GM19240 (cell line): Measurements from ENCODE around the gene LTB4R.
A peak's percentile ranks its signal among the peaks of the same experiment; 100 is the strongest.

Experiments
- DNase-seq: peaks from one replicate; pipeline ENCODE4 v3.0.0; 2011; ENCODE audit warnings: low spot score; ENCODE audit not compliant: insufficient read length

Gene LTB4R

DNA sequence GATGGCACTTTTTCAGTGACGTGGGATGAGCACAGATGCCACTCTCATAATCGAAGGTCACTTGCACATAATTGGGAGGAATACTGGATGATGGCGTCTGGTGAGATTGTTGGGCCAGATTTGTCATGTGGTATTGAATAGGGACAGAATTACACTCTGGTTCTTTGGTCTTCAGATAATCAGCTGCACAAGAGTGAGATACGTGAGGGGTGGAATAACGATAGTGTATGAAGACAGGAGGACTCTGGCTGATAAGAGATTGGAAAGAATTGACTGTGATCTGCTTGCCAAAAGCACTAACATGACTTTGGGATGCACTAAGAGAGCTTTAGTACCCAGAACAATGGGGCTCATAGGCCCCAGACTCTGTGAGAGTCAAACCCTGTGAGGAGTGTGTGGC is 32.9 kb upstream of the LTB4R start:
- DNase-seq: no peak

DNA sequence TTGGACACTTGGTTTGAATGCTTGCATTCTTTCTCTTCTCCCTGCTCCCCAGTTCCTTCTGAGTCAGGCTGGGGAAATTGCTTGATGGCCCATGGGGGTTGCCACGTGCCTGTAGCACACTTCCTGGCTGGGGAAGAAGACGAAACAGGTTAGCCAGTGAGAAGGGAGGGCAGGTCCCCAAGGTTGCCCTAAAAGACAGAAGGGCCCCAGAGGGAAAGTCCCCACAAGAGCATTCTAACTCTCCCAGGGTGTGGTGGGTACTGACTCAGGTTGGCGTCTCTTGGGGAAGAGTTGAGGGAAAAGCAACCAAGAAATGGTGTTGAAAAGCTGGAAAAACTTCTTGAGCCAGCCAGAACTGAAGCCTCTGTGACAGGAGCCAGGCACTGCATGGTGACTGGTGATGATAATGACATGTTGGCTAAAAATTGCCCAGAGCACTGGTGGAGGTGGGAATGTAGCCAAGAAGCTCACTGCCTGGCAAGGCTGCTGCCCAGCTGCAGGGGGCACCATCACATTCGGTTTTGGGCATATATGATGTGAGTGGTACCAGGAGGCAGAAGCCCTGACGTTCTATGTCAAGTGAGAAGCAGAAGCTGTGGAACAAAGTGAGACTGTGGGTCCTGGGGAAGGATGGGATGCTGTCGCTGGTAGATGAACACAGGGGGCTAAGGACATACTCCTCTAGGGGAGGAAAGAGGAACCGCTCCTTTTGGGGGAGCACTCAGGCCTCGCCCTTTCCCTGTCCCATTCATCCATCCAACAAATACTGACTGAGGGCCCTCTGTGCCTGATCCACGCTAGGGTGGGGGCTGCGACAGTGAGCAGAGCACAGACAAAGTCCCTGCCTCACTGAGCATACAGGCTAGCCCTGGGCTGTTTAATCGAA is 31.8 kb upstream of the LTB4R start:
- DNase-seq: no peak

DNA sequence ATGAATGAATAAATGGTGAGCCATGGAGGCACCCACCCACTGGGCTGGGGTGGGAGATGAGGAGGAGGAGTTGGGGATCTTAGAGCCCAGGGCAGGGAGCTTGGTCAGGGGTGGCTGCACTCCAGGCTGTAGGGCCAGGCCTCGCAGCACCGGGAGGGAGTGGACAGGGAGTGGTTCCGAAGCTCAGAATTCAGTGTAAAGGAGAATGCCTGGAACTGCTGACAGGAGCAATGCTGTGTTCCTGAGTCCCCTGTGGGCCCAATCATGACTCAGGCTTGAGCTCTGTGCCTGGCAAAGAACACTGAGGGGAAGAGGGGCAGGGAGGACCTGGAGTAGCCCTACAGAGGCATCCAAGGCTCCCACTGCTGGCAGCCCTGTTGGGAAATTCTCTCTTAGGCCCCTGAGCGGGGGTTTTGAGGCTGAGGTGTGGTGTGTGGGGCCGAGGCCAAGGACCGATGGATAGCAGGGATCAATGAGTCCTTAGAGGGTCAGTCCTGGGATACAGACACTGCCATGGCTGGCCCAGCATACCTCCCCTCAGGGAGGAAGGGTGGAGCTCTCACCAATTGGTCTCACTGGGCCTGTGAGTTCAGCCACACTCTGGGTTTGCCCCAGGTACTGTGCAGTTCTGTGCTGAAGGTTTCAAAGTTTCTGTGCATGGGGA is 30.4 kb upstream of the LTB4R start:
- DNase-seq: no peak

GRCh38 chr14:24281636-24282035 is 29.7 kb upstream of the LTB4R start:
- DNase-seq: no peak

GRCh38 chr14:24282736-24283135 is 28.6 kb upstream of the LTB4R start:
- no peak for DNase-seq

DNA sequence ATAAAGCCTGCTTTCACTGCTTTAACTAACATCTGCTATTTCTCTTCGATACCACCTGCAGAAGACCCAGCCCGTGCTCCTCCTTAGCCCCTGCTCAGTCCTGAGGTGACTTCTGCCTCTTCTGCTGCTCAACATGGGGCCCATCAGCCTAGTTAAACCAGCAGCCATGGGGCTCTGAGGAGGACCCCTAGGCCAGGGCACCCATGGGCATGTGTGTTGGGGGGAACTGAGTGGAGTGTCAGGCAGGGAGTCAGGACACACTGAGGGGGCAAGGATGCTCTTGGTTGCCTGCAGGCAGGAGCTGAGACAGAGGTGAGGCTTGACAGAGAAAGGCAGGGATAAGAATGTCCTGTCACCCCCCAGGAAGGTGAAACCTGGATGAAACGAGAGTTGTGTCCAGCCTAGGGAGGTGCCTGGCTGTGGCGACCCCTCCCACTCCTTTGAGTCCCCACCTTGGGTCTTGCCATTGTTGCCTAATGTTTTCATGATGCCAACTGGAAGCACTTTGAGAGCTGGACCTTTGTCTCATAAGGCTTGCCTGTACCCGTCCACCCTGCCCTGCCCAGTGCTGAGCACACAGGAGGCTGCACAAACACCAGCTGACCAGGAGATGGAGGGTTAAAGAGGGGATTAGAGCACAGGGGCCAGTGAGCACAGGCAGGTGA is 27.4 kb upstream of the LTB4R start:
- DNase-seq: no peak

DNA sequence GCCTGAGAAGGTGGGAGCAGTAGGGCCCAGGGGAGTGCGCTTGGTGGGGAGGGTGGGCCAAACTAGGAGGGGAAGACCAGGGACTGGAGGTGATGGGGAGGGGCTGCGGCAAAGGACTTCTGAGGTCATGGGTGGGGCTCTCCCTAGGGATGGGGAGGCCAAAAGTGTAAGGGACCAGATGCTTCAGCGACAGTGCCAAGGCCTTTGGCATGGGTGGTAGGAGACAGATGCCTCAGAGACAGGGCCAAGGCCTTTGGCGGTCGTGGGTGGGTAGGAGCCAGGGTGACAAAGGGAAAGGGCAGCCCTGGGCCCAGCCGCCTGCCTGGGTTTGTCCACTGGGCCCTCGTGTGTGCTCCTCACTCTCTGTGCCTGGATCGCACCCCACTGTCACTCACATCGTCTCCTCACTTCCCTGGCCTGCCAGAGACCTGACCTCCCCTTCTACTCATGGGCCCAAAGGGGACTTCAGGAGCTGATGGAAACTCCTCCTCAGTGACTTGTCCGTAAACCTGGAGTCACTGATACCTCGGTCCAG is 26.7 kb upstream of the LTB4R start:
- no peak for DNase-seq

DNA sequence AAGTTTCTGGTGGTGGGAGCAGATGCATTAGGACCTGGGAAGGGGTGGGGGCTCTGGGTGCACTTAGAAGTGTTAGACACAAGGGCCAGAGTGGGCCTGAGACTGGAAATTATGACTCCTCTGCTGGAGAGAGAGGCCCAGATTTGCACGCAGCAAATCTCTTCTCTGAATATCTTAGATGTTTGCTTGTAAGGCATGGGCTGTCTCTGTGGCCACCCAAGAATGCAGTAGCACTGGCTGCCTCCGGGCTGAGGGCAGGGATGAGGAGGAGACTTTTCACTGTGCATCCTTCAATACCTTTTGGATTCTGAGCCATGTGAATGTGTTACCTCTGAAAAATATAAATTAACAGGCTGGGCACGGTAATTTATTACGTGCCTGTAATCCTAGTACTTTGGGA is 26.0 kb upstream of the LTB4R start:
- no peak for DNase-seq

DNA sequence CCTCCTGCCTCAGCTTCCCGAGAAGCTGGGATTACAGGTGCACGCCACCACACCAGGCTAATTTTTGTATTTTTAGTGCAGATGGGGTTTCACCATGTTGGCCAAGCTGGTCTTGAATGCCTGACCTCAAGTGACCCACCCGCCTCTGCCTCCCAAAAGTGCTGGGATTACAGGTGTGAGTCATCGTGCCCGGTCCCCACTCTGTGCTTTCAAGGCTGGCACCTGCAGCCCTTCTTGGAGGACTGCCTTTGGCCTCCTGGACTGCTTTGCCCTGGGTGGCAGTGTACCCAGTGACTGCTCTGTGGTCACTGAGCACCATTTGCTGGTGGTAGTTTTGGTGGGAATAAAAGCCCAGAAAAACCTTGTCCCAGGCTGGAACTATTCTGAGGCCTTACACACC is 24.3 kb upstream of the LTB4R start:
- no peak for DNase-seq

GRCh38 chr14:24289649-24290280 is 21.5 kb upstream of the LTB4R start:
- DNase-seq: no peak

- no peak for DNase-seq
Observed at GRCh38 chr14:24290746-24291145, 20.6 kb upstream of the LTB4R start.

GRCh38 chr14:24291446-24292117 is 19.7 kb upstream of the LTB4R start:
- DNase-seq: no peak

DNA sequence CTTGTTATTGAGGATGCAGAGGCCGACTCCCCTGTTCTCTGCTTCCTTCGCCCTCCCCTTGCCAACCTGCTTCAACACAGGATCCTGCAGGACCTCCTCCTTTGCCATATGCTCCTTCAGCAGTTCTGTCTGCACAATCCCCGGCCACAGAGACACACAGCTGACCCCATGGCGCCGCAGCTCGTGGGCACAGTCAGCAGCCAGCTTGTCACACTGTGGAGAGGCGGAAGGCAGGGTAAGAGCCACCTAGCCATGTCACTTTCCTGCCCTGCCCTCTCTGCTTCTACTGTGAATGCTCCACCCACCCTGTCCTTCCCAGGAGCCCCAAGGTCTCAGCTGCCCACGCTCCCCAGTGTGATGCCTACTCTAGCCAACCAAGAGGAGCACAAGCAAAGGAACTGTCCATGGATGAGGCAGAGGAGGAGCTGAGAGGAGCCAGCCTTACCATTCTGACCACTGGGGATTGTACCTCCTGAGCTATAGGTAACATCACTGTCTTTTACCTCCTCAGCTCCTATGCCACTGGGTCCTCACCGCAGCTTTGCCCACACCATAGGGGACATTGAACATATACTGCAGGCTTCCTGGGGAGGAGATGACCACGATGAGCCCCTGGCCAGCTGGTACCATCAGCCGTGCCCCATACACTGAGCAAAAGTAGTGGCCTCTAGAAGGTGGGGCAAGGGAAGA is 19.0 kb upstream of the LTB4R start:
- DNase-seq: no peak

DNA sequence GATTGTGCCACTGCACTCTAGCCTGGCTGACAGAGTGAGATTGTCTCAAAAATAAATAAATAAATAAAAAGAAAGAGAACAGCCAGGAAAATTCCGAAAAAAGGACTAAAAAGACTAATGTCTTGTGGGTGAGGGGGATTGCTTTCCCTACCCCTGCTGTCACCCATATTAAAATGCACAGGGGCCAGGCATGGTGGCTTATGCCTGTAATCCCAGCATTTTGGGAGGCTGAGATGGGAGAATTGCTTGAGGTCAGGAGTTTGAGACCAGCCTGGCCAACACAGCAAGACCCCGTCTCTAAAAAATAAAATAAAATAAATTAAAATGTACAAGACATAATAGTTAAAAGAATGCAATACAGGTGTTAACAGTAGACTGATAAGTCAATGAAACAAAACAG is 17.8 kb upstream of the LTB4R start:
- no peak for DNase-seq

- DNase-seq: peak; percentile 89
Observed at GRCh38 chr14:24296341-24297157, 14.8 kb upstream of the LTB4R start.

DNA sequence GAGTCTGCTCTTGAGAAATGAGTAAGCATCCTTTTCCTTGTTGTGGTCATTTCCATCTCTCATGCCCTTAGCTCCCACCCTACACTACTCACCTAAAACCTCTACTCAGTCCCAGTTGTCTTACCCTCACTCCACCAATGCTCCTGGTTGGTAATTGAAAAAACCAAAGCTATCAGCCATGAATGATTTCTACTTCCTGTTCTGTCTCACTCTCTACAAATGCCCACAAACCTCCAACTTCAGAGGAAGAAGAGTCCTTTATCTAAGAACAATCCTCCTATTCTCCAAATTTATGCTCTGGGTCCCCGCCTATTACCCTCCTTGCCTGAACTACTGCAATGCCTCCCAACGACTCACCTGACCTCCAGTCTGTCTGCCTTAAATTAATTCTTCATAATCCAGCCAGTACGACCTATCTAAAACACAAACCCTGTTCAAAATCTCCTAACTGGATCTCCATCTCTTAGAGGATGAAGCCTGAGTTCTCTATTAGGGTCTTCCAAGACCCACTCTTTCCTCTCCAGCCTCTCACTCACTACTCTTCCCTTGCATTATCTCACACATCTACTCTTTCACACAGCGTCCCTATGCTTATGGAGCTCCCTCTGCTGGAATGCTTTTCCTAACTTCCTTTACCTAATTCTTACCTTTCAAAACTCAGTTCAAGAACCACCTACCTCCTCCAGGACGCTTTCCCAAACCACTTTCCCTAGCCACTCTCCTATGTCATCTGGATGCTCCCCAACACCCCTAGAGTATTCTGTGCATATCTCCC is 13.9 kb upstream of the LTB4R start:
- DNase-seq: no peak

- DNase-seq: no peak
Observed at GRCh38 chr14:24298892-24299254, 12.4 kb upstream of the LTB4R start.

- DNase-seq: peak; percentile 88
Observed at GRCh38 chr14:24299255-24300191, 11.8 kb upstream of the LTB4R start, which contains the start of the genes DHRS1 and NOP9. Gene DHRS1 (minus strand): TSS chr14:24299780. CDS start chr14:24299106, 674 bp downstream. Gene NOP9 (plus strand): TSS chr14:24299850. CDS start chr14:24299955, 105 bp downstream.
